Epidermal melanocyte (primary cell): Measurements from ENCODE around the gene UNC93B1.

Experiments used
- DNase-seq: peaks from one replicate; pipeline ENCODE4 v3.0.0; 2011; ENCODE audit warnings: low spot score; ENCODE audit not compliant: insufficient read length

The UNC93B1 gene

GRCh38 chr11:68003846-68004550 lies at the start of gene UNC93B1:
TSS of gene UNC93B1 (minus strand) at chr11:68004097. CDS start at chr11:68004043, 54 bp downstream.
- no peak for DNase-seq

- DNase-seq, result no peak
These were observed 49.2 kb upstream of the UNC93B1 start for GRCh38 chr11:68053117-68053516.

- DNase-seq, result no peak
These were observed 48.4 kb upstream of the UNC93B1 start for GRCh38 chr11:68052137-68052873.

- DNase-seq, result no peak
These were observed 47.6 kb upstream of the UNC93B1 start for GRCh38 chr11:68051191-68052136.

- DNase-seq, result no peak
These were observed 46.5 kb upstream of the UNC93B1 start for GRCh38 chr11:68050371-68050841.

- DNase-seq, result no peak
These were observed 45.8 kb upstream of the UNC93B1 start for GRCh38 chr11:68049509-68050370.

GRCh38 chr11:68048681-68049508 lies 45.0 kb upstream of the UNC93B1 start:
- DNase-seq, result no peak

- no peak for DNase-seq
These were observed 43.8 kb upstream of the UNC93B1 start for GRCh38 chr11:68047437-68048290.

- no peak for DNase-seq
These were observed 41.0 kb upstream of the UNC93B1 start for GRCh38 chr11:68044898-68045351.

GRCh38 chr11:68044145-68044813 lies 40.4 kb upstream of the UNC93B1 start:
- DNase-seq, result no peak

- DNase-seq, result peak; percentile 70
These were observed 39.6 kb upstream of the UNC93B1 start for GRCh38 chr11:68043349-68044144.

GRCh38 chr11:68043029-68043348 lies 39.1 kb upstream of the UNC93B1 start:
- DNase-seq, result no peak

- no peak for DNase-seq
These were observed 38.5 kb upstream of the UNC93B1 start for GRCh38 chr11:68042219-68043028.

GRCh38 chr11:68041617-68042218 lies 37.8 kb upstream of the UNC93B1 start:
- no peak for DNase-seq

GRCh38 chr11:68040957-68041591 lies 37.2 kb upstream of the UNC93B1 start:
- DNase-seq, result no peak
